ENCODE results near the gene CHST11.

DNA sequence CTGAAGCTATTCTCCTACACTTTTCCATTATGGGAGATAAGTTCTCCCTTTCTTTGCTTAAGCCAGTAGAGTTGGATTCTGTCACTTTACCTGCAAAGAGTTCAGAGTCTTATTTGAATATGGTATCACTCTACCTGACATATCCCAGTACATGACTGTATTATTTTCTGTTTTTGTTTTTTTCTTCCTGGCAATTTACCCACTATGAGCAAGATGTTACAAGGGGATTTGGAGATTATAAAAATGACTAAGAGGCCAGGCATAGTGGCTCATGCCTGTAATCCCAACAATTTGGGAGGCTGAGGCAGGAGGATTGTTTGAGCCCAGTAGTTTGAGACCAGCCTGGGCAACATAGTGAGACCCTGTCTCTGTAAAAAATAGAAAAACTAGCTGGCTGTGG lies 46.4 kb upstream of the CHST11 start:
- TF ChIP-seq, protein P1, sequence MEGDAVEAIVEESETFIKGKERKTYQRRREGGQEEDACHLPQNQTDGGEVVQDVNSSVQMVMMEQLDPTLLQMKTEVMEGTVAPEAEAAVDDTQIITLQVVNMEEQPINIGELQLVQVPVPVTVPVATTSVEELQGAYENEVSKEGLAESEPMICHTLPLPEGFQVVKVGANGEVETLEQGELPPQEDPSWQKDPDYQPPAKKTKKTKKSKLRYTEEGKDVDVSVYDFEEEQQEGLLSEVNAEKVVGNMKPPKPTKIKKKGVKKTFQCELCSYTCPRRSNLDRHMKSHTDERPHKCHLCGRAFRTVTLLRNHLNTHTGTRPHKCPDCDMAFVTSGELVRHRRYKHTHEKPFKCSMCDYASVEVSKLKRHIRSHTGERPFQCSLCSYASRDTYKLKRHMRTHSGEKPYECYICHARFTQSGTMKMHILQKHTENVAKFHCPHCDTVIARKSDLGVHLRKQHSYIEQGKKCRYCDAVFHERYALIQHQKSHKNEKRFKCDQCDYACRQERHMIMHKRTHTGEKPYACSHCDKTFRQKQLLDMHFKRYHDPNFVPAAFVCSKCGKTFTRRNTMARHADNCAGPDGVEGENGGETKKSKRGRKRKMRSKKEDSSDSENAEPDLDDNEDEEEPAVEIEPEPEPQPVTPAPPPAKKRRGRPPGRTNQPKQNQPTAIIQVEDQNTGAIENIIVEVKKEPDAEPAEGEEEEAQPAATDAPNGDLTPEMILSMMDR (conservative IDR thresholded peaks at IDR 0.05; ENCODE audit: low read depth, low read length) = no peak
- TF ChIP-seq SMC3 (IDR thresholded peaks at IDR 0.05; ENCODE audit: low read depth, low read length) (no peak), POLR2A (IDR thresholded peaks at IDR 0.05; ENCODE audit: low read depth, low read length) (no peak), NFE2L2 (IDR thresholded peaks at IDR 0.05; ENCODE audit: low read depth, low read length) (no peak), RAD21 (IDR thresholded peaks at IDR 0.05; ENCODE audit: low read length) (no peak), CEBPB (IDR thresholded peaks at IDR 0.05; ENCODE audit: low read depth, low read length) (no peak)
- TF ChIP-seq, protein P2, sequence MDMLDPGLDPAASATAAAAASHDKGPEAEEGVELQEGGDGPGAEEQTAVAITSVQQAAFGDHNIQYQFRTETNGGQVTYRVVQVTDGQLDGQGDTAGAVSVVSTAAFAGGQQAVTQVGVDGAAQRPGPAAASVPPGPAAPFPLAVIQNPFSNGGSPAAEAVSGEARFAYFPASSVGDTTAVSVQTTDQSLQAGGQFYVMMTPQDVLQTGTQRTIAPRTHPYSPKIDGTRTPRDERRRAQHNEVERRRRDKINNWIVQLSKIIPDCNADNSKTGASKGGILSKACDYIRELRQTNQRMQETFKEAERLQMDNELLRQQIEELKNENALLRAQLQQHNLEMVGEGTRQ (IDR thresholded peaks at IDR 0.05; ENCODE audit: low read depth, low read length) = no peak
